GM19025 (cell line): ENCODE data around the gene DDX3X.
"Not testable (repeated sequence)": the region's sequence is repeated elsewhere in the genome, so short reads cannot be mapped to it uniquely, and the experiment has no call there.

Source experiments
- ATAC-seq: cut with Tn5 transposase; IDR thresholded peaks from one replicate; pipeline ENCODE4 v1.9.1; 2021; ENCODE audit warnings: mild to moderate bottlenecking, low read depth, moderate library complexity; ENCODE audit not compliant: unreplicated experiment

The DDX3X gene

GRCh38 chrX:41407816-41408215 lies 73.9 kb downstream of the DDX3X start:
- ATAC-seq = no peak

DNA sequence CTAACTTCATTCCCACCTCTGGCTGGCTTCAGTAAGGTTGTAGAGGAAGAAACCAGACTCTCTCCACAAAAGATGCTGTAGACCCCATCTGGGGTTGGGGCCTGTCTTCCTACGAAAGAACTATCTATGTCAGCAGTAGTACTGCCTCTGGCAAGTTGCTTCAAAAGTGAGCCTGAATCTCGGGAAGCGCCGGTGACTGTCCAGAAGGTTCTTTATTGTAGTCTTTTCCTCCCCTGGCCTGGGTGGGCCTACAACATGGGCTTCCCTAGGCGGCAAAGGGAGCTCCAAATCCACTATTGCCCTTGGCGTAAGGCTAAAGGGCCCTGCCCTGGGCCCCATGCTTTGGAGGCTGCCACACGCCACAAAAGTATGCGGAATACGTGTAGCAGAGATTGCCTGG lies 74.6 kb downstream of the DDX3X start:
- ATAC-seq = no peak

GRCh38 chrX:41409006-41409405 lies 75.0 kb downstream of the DDX3X start:
- ATAC-seq = no peak

DNA sequence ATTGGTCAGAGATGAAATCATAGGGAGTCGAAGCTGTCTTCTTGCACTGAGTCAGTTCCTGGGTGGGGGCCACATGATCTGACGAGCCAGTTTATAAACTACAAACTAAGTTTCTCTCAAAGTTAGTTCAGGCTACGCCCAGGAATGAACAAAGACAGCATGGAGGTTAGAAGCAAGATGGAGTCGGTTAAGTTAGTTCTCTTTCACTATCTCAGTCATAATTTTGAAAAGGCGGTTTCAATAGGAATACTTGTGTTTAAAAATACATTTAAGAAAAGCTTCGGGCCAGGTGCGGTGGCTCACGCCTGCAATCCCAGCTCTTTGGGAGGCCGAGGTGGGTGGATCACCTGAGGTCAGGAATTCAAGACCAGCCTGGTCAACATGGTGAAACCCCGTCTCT lies 77.3 kb downstream of the DDX3X start:
- ATAC-seq = not testable (repeated sequence)

GRCh38 chrX:41412261-41413081 lies 78.5 kb downstream of the DDX3X start:
- ATAC-seq = no peak
